Hematopoietic multipotent progenitor cell treated with erythropoietin and hydrocortisone succinate and interleukin-3 and kit ligand, for 17 days (in vitro differentiated cells): Measurements from ENCODE around the gene DNAJC3.
"Not testable (repeated sequence)": the region's sequence is repeated elsewhere in the genome, so short reads cannot be mapped to it uniquely, and the experiment has no call there.

Experiments used
- DNase-seq: peaks from one replicate; pipeline ENCODE4 v3.0.0-alpha.2; 2015; ENCODE audit warnings: low spot score

Gene DNAJC3

GRCh38 chr13:95714142-95714832 lies 37.3 kb downstream of the DNAJC3 start:
- DNase-seq = no peak

- no peak for DNase-seq
Observed at GRCh38 chr13:95716231-95716630, 39.3 kb downstream of the DNAJC3 start.

- DNase-seq = no peak
Observed at GRCh38 chr13:95722241-95722640, 45.3 kb downstream of the DNAJC3 start.

GRCh38 chr13:95723438-95723837 lies 46.5 kb downstream of the DNAJC3 start:
- DNase-seq = no peak

GRCh38 chr13:95724252-95724651 lies 47.3 kb downstream of the DNAJC3 start:
- no peak for DNase-seq

- DNase-seq = no peak
Observed at GRCh38 chr13:95726876-95727275, 49.9 kb downstream of the DNAJC3 start.

- no peak for DNase-seq
Observed at GRCh38 chr13:95728957-95729356, 52.0 kb downstream of the DNAJC3 start.

- DNase-seq = no peak
Observed at GRCh38 chr13:95734124-95734523, 57.2 kb downstream of the DNAJC3 start.

- DNase-seq = not testable (repeated sequence)
Observed at GRCh38 chr13:95740071-95740978, 63.4 kb downstream of the DNAJC3 start.

GRCh38 chr13:95740979-95741320 lies 64.0 kb downstream of the DNAJC3 start:
- DNase-seq = no peak

GRCh38 chr13:95741584-95742563 lies 64.9 kb downstream of the DNAJC3 start:
- DNase-seq = no peak

GRCh38 chr13:95743192-95743591 lies 66.3 kb downstream of the DNAJC3 start:
- DNase-seq = no peak

GRCh38 chr13:95745289-95745688 lies 68.3 kb downstream of the DNAJC3 start:
- no peak for DNase-seq

- DNase-seq = no peak
Observed at GRCh38 chr13:95745752-95746151, 68.8 kb downstream of the DNAJC3 start.

GRCh38 chr13:95749545-95749944 lies 72.6 kb downstream of the DNAJC3 start:
- DNase-seq = no peak

- no peak for DNase-seq
Observed at GRCh38 chr13:95752677-95753076, 75.7 kb downstream of the DNAJC3 start.

- no peak for DNase-seq
Observed at GRCh38 chr13:95754069-95754468, 77.1 kb downstream of the DNAJC3 start.

GRCh38 chr13:95756072-95756471 lies 79.1 kb downstream of the DNAJC3 start:
- no peak for DNase-seq

GRCh38 chr13:95762626-95763025 lies 85.7 kb downstream of the DNAJC3 start:
- DNase-seq = not testable (repeated sequence)

- no peak for DNase-seq
Observed at GRCh38 chr13:95763601-95764000, 86.7 kb downstream of the DNAJC3 start.

- DNase-seq = no peak
Observed at GRCh38 chr13:95771905-95772304, 95.0 kb downstream of the DNAJC3 start.

GRCh38 chr13:95779522-95779921 lies 102.6 kb downstream of the DNAJC3 start:
- no peak for DNase-seq
